HepG2 (cell line): Measurements from ENCODE around the gene GALR2. TPM values are rescaled to one million over a fixed set of nuclear protein-coding genes. Genes with fewer than 3 reads are reported as not detected.

Experiments
- ASH2L ChIP-seq: fragments of 300-600, 200-600 bp; sonication (generic); IDR thresholded peaks from 2 replicates; pipeline ENCODE4 v1.7.0; 2017; ENCODE audit warnings: low read depth, mild to moderate bottlenecking, moderate library complexity, mixed read lengths, low read length; ENCODE audit not compliant: insufficient read length
- BRCA1 ChIP-seq: sonication (generic); formaldehyde crosslinking; IDR thresholded peaks from 2 replicates; pipeline ENCODE4 v1.4.0; 2020; ENCODE audit warnings: missing genetic modification reagents
- DPF2 ChIP-seq: sonication (generic); formaldehyde crosslinking; IDR thresholded peaks from 2 replicates; pipeline ENCODE4 v1.4.0; 2020; ENCODE audit warnings: mild to moderate bottlenecking, low read depth, missing genetic modification reagents, borderline replicate concordance
- GTF2F1 ChIP-seq: fragments of 150-350 bp; IDR thresholded peaks from 2 replicates; pipeline ENCODE4 v1.6.1; 2014; ENCODE audit warnings: low read length
- HDAC2 ChIP-seq: sonication (generic); formaldehyde crosslinking; IDR thresholded peaks from 2 replicates; pipeline ENCODE4 v1.4.0; 2020; ENCODE audit warnings: missing genetic modification reagents
- IKZF4 ChIP-seq: sonication (generic); formaldehyde crosslinking; IDR thresholded peaks from 2 replicates; pipeline ENCODE4 v1.5.1; 2020; ENCODE audit warnings: borderline replicate concordance, mild to moderate bottlenecking, low read depth, missing genetic modification reagents; ENCODE audit errors: not compliant biosample characterization
- IRF2 ChIP-seq: IDR thresholded peaks from 2 replicates; pipeline ENCODE4 v1.6.1; 2018; ENCODE audit warnings: missing genetic modification reagents, missing compliant biosample characterization
- LCORL ChIP-seq, 2 experiments: fragments of 450-650 bp in 1 of 2; sonication (generic) in 1 of 2; formaldehyde crosslinking in 1 of 2; IDR thresholded peaks; 2 replicates each; pipeline versions ENCODE4 v1.5.0 to v1.6.1; 2017 to 2020; ENCODE audit warnings: antibody characterized with exemption in 1 of 2, missing genetic modification reagents in 1 of 2
- SALL2 ChIP-seq: sonication (generic); formaldehyde crosslinking; IDR thresholded peaks from 2 replicates; pipeline ENCODE4 v1.8.1; 2023; ENCODE audit warnings: mild to moderate bottlenecking, missing genetic modification reagents, inconsistent platforms
- STAG1 ChIP-seq: sonication (generic); formaldehyde crosslinking; IDR thresholded peaks from 2 replicates; pipeline ENCODE4 v1.4.0; 2020; ENCODE audit warnings: missing genetic modification reagents
- ZFP41 ChIP-seq: sonication (generic); formaldehyde crosslinking; IDR thresholded peaks from 2 replicates; pipeline ENCODE4 v1.4.0; 2020; ENCODE audit warnings: mild to moderate bottlenecking, missing genetic modification reagents, borderline replicate concordance
- ZNF207 ChIP-seq: fragments of 450-650 bp; IDR thresholded peaks from 2 replicates; pipeline ENCODE4 v1.6.1; 2016; ENCODE audit warnings: antibody characterized with exemption, borderline replicate concordance
- ZSCAN25 ChIP-seq: sonication (generic); formaldehyde crosslinking; IDR thresholded peaks from 2 replicates; pipeline ENCODE4 v1.8.0; 2022; ENCODE audit warnings: mild to moderate bottlenecking, missing genetic modification reagents
- polyA plus RNA-seq, 8 experiments: library from polyadenylated mRNA; depleted of rRNA in 3 of 8; stranded (reverse) in 7 of 8; unstranded in 1 of 8; fragments of >200 nt; fragmentation: Illumina TruSeq in 4 of 8; extraction: Trizol in 4 of 8; gene quantifications; 2 replicates each; pipeline versions ENCODE4 v1.2.1 to v1.2.3, GENCODE V29; 2011 to 2016; ENCODE audit warnings: low read depth in 4 of 8, missing spikeins in 1 of 8, mixed read lengths in 1 of 8; ENCODE audit not compliant: insufficient read depth in 1 of 8
- total RNA-seq, 5 experiments: library from RNA; depleted of rRNA; stranded (reverse); fragments of >200 nt; fragmentation: Illumina TruSeq; extraction: Trizol; gene quantifications; 2 replicates each; pipeline ENCODE4 v1.2.3, GENCODE V29; 2016; ENCODE audit warnings: low read depth in 1 of 5
- TF ChIP-seq, protein P1 (sequence below): IDR thresholded peaks from 2 replicates; pipeline ENCODE4 v1.6.1; 2012; ENCODE audit warnings: low read length, improper control_type of control experiment
- TF ChIP-seq, protein P2 (sequence below): sonication (generic); formaldehyde crosslinking; IDR thresholded peaks from 2 replicates; pipeline ENCODE4 v1.4.0; 2020; ENCODE audit warnings: missing genetic modification reagents
- TF ChIP-seq, protein P3 (sequence below): sonication (generic); formaldehyde crosslinking; IDR thresholded peaks from 2 replicates; pipeline ENCODE4 v1.9.0; 2022; ENCODE audit warnings: low read depth, missing genetic modification reagents

The GALR2 gene
- total and polyA plus RNA-seq, 2 of the 13 experiments (the other 11 are each of a cell fraction or from before 2014, with no cell fraction given) = 0.48 to 0.58 TPM

DNA sequence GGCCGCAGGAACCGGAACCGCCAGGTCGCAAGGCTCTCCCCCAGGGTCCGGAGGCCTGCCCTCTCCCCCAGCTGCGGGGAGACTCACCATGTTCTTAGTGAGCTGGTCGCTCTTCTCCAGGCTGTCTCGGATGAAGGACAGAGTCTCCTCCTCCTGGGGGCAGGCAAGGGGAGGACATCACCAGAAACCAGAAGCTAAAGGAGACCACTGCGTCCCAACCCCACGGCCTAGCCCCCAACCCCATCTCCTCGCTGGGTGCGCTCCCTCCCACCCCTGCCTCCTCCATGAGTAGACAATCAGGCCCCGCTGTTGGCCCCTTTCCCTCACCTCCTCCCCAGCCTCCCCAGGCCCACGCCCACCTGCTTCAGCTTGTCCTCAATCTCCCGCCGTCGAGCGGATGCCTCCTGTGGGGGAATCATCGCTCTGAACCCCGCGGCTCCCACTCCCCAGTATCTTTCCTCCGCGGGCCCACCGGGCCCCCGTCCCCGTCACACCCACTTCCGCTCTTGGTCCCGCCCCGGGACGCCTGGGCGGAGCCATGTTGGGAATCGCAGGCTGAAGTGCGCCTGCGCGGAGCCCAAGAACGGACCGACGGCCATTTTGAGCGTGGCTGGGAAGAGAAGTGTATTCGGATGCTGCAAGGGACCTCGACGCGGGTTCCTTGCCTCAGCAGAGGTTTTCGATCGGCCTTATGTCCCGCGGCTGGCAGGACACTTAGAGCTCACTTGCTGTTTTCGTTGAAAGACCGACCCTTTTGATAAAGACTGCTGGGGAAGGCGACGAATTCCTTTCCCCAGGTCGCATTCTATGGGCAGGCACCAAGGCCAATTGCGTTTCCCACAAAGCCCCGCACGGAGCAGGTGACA, 28.9 kb downstream of the GALR2 start, which contains the start of gene EXOC7 (continued):
- TF ChIP-seq, protein P1, sequence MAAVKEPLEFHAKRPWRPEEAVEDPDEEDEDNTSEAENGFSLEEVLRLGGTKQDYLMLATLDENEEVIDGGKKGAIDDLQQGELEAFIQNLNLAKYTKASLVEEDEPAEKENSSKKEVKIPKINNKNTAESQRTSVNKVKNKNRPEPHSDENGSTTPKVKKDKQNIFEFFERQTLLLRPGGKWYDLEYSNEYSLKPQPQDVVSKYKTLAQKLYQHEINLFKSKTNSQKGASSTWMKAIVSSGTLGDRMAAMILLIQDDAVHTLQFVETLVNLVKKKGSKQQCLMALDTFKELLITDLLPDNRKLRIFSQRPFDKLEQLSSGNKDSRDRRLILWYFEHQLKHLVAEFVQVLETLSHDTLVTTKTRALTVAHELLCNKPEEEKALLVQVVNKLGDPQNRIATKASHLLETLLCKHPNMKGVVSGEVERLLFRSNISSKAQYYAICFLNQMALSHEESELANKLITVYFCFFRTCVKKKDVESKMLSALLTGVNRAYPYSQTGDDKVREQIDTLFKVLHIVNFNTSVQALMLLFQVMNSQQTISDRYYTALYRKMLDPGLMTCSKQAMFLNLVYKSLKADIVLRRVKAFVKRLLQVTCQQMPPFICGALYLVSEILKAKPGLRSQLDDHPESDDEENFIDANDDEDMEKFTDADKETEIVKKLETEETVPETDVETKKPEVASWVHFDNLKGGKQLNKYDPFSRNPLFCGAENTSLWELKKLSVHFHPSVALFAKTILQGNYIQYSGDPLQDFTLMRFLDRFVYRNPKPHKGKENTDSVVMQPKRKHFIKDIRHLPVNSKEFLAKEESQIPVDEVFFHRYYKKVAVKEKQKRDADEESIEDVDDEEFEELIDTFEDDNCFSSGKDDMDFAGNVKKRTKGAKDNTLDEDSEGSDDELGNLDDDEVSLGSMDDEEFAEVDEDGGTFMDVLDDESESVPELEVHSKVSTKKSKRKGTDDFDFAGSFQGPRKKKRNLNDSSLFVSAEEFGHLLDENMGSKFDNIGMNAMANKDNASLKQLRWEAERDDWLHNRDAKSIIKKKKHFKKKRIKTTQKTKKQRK = no peak
- TF ChIP-seq, protein P2, sequence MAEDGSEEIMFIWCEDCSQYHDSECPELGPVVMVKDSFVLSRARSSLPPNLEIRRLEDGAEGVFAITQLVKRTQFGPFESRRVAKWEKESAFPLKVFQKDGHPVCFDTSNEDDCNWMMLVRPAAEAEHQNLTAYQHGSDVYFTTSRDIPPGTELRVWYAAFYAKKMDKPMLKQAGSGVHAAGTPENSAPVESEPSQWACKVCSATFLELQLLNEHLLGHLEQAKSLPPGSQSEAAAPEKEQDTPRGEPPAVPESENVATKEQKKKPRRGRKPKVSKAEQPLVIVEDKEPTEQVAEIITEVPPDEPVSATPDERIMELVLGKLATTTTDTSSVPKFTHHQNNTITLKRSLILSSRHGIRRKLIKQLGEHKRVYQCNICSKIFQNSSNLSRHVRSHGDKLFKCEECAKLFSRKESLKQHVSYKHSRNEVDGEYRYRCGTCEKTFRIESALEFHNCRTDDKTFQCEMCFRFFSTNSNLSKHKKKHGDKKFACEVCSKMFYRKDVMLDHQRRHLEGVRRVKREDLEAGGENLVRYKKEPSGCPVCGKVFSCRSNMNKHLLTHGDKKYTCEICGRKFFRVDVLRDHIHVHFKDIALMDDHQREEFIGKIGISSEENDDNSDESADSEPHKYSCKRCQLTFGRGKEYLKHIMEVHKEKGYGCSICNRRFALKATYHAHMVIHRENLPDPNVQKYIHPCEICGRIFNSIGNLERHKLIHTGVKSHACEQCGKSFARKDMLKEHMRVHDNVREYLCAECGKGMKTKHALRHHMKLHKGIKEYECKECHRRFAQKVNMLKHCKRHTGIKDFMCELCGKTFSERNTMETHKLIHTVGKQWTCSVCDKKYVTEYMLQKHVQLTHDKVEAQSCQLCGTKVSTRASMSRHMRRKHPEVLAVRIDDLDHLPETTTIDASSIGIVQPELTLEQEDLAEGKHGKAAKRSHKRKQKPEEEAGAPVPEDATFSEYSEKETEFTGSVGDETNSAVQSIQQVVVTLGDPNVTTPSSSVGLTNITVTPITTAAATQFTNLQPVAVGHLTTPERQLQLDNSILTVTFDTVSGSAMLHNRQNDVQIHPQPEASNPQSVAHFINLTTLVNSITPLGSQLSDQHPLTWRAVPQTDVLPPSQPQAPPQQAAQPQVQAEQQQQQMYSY = peak; percentile 78
- TF ChIP-seq LCORL (IDR thresholded peaks at IDR 0.05) (no peak), LCORL (CRISPR knock-in tag; IDR thresholded peaks at IDR 0.05) (peak; percentile 70), ASH2L (peak; percentile 39), IRF2 (CRISPR knock-in tag) (peak; percentile 72; the same call in 1 of the 2 replicates), DPF2 (no peak), GTF2F1 (no peak), SALL2 (CRISPR knock-in tag) (no peak; the same call in 1 of the 2 replicates), IKZF4 (peak; percentile 68), HDAC2 (CRISPR knock-in tag) (no peak), ZSCAN25 (peak; percentile 73), BRCA1 (CRISPR knock-in tag) (no peak), ZFP41 (CRISPR knock-in tag) (no peak), STAG1 (CRISPR knock-in tag) (no peak), ZNF207 (no peak)
- TF ChIP-seq, protein P3, sequence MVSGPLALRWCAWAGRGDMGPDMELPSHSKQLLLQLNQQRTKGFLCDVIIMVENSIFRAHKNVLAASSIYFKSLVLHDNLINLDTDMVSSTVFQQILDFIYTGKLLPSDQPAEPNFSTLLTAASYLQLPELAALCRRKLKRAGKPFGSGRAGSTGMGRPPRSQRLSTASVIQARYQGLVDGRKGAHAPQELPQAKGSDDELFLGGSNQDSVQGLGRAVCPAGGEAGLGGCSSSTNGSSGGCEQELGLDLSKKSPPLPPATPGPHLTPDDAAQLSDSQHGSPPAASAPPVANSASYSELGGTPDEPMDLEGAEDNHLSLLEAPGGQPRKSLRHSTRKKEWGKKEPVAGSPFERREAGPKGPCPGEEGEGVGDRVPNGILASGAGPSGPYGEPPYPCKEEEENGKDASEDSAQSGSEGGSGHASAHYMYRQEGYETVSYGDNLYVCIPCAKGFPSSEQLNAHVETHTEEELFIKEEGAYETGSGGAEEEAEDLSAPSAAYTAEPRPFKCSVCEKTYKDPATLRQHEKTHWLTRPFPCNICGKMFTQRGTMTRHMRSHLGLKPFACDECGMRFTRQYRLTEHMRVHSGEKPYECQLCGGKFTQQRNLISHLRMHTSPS (CRISPR knock-in tag) = 0 out of 2 replicates have a peak, but pooled peaks have one; percentile 4
